HG02759 (cell line): ENCODE results near the gene SLCO4A1.
"Not testable (repeated sequence)": the region's sequence is repeated elsewhere in the genome, so short reads cannot be mapped to it uniquely, and the experiment has no call there.

Experiments used
- ATAC-seq: cut with Tn5 transposase; IDR thresholded peaks from one replicate; pipeline ENCODE4 v1.9.1; 2021; ENCODE audit warnings: mild to moderate bottlenecking, moderate library complexity; ENCODE audit not compliant: unreplicated experiment

SLCO4A1 gene

GRCh38 chr20:62679978-62680589 lies 37.8 kb downstream of the SLCO4A1 start:
- no peak for ATAC-seq

GRCh38 chr20:62682912-62683517 lies 40.7 kb downstream of the SLCO4A1 start:
- ATAC-seq = no peak

- ATAC-seq = not testable (repeated sequence)
Observed at GRCh38 chr20:62683660-62684322, 41.5 kb downstream of the SLCO4A1 start.

GRCh38 chr20:62684981-62685380 lies 42.7 kb downstream of the SLCO4A1 start:
- ATAC-seq = no peak

GRCh38 chr20:62685781-62686555 lies 43.7 kb downstream of the SLCO4A1 start:
- ATAC-seq = no peak

GRCh38 chr20:62686869-62687830 lies 44.8 kb downstream of the SLCO4A1 start:
- ATAC-seq = no peak

- no peak for ATAC-seq
Observed at GRCh38 chr20:62688083-62688482, 45.8 kb downstream of the SLCO4A1 start.

GRCh38 chr20:62688855-62689460 lies 46.7 kb downstream of the SLCO4A1 start:
- no peak for ATAC-seq

- no peak for ATAC-seq
Observed at GRCh38 chr20:62689861-62690260, 47.6 kb downstream of the SLCO4A1 start.

- no peak for ATAC-seq
Observed at GRCh38 chr20:62690261-62690820, 48.0 kb downstream of the SLCO4A1 start.

GRCh38 chr20:62691487-62691886 lies 49.2 kb downstream of the SLCO4A1 start:
- no peak for ATAC-seq

- no peak for ATAC-seq
Observed at GRCh38 chr20:62692176-62692575, 49.9 kb downstream of the SLCO4A1 start.

- no peak for ATAC-seq
Observed at GRCh38 chr20:62692801-62693523, 50.7 kb downstream of the SLCO4A1 start.

GRCh38 chr20:62693524-62693922 lies 51.2 kb downstream of the SLCO4A1 start:
- no peak for ATAC-seq

- no peak for ATAC-seq
Observed at GRCh38 chr20:62694106-62694505, 51.8 kb downstream of the SLCO4A1 start.

GRCh38 chr20:62694868-62695267 lies 52.6 kb downstream of the SLCO4A1 start:
- no peak for ATAC-seq

GRCh38 chr20:62695448-62696414 lies 53.4 kb downstream of the SLCO4A1 start:
- ATAC-seq = no peak

- no peak for ATAC-seq
Observed at GRCh38 chr20:62696434-62696957, 54.2 kb downstream of the SLCO4A1 start.
